HS-5 (cell line): ENCODE results near the gene LTBP1.
A peak's percentile ranks its signal among the peaks of the same experiment; 100 is the strongest.

ENCODE experiments used
- DNase-seq: peaks from one replicate; pipeline ENCODE4 v3.0.0-alpha.2; 2012; ENCODE audit warnings: low read depth

LTBP1 gene

DNA sequence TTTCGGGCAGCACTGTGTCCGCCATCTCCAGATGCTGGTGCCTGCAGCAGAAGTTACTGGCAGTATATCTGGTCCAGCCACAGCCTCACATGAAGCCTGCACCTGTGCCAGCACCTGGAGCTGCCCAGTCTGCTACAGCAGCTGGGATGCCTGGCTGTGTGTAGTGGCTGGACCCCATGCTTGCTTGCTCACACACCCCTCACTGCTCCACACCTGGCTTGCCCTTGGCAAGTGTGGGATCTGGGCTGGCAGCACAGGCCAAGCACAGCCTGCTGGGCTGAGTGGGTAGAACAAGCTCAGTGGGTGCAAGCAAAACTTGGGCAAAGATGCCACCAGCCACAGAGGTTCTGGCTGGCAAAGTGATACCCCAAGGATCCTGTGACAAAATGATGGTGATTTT is 320.3 kb downstream of the LTBP1 start:
- no peak for DNase-seq

DNA sequence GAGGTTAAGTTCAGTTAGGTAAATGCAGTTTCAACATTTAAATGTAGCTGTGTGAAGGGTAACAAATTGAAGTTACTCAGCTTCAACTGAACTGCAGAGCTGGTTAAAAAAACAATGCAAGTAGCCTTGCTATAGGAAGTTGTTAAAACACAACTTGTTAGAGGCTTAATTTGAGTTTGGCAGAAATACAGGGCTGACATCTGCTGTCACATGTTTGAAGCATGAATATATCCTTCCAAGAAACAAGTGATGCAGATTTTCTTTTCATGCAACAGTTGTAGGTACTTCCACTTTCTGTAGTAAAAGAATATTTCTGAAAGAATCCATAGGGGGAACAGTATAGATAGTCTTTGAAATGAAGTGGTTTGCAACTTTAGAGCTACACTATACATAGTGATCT is 321.0 kb downstream of the LTBP1 start:
- DNase-seq: no peak

DNA sequence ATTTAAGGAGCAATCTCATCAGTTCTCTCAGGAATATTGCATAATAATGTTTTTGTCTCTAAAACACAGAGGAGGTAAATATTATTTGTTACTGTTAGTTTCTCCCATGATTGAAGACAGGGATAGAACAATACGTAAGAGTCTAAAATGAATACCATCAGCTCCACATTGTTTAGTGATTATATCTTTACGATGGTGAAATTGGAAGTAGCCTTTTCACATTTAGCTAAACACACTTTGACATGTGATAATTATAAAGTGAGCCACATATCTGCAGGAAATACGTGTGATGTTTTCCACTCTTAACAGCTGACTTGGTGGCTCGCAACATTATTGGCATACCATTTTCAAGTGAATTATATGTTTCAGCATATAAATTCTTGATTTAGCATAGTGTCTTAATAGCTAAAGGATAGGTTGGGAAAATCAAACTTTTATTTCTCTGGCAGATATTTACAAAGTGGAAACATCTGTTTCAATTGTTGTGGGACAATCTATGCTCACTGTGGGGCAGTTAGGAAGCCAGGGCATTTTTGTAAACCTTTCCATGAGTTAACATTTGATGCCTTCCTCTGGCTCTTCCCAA is 321.6 kb downstream of the LTBP1 start:
- no peak for DNase-seq

DNA sequence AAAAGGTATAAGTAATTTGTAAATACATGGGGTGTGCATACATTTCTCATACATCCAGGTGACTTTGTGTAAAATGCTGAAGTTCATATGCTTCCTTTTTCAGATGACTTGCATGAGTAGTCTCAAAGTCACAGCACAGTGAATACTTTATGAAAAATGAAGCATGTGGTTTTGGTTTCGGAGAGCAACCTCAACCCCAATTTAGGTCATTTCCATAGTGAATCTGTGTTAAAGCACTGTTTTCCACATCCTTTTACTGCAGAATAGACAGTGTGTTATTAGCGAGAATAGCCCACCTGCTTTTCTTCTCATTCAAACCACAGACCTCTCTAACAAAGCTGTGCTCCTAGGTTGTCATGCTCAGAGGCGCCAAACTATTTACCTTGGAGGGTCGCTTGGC is 325.2 kb downstream of the LTBP1 start:
- no peak for DNase-seq

DNA sequence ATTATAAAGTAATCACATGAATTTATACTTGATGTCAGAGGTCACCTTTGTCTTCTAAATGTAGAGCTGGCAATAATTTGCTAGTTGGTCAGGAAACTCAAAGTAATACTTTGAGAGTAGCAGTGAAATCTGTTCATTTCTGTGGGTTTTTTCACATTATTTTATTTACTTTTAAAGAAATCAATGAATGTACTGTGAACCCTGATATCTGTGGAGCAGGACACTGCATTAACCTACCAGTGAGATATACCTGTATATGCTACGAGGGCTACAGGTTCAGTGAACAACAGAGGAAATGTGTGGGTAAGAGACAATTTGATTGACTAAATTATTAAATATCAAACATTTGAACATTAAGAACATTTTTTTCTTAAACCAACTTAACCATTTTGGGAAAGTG is 326.7 kb downstream of the LTBP1 start:
- no peak for DNase-seq

DNA sequence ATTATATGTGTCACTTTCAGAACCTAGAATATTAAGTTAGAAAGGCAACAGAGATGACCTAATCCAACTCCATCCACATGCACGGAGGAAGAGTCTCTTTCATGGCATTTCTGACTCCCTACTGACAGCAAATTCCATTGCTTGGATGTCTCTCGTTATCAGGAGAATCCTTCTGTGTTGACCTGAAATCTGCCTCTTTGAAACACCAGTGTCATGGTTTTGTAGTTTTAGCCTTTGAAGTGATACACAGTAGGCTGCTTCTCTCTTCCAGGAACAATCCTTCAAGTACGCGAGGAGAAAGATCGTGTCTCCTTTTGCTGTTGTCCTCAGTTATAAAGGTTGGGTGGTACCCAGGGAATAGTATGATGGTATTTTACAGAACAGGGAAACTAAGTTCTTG is 327.8 kb downstream of the LTBP1 start:
- no peak for DNase-seq

DNA sequence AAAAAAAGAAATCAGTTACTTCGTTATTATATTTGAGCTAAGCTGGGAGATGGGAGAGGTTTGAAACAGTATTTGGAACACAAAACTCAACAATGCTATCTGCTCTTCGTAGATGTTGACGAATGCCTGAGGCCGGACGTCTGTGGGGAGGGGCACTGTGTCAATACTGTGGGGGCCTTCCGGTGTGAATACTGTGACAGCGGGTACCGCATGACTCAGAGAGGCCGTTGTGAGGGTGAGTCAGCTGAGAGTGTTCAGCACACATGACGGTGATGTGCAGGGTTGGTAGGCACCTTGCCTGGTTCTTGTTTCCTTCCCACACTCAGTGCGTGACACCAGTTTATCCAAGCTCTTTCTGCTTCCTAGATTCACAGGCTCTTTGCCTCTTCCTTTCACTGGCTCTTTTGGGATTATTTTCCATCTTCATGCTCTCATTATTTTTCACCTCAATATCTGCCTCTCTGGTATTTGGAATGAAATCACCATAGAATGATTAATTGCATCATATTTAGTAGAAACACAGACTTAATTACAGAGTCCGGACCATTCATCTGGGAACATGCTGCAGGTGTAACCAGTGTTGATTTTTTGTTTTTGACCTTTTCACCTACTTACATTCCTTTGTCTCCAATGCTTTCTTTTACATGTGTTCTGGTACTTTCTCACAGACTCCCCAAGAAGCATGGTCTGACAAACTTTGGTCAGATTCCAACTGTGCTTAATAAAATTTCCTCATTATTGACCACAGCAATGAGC is 329.1 kb downstream of the LTBP1 start:
- DNase-seq: peak; percentile 73

DNA sequence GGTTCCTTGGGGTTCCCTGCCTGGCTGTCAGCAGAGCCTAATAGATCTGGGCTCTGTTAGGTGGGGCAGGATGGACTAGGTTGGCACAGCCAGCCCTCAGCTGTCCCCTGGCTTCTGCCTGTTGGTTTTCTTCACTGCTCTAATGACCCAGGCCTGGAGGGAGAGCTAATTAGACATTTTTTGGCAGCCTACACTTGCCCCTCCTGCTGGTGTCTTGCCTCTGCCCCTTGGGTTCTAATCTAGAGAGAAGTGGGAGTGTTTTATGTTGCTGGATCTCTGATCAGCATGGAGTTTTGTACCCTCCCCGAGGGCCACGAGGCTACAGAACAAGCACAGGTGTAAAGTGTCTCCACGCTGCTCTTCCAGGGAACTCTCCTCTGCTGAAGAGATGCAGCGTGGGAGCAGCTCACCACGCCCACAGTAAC is 330.3 kb downstream of the LTBP1 start:
- no peak for DNase-seq

DNA sequence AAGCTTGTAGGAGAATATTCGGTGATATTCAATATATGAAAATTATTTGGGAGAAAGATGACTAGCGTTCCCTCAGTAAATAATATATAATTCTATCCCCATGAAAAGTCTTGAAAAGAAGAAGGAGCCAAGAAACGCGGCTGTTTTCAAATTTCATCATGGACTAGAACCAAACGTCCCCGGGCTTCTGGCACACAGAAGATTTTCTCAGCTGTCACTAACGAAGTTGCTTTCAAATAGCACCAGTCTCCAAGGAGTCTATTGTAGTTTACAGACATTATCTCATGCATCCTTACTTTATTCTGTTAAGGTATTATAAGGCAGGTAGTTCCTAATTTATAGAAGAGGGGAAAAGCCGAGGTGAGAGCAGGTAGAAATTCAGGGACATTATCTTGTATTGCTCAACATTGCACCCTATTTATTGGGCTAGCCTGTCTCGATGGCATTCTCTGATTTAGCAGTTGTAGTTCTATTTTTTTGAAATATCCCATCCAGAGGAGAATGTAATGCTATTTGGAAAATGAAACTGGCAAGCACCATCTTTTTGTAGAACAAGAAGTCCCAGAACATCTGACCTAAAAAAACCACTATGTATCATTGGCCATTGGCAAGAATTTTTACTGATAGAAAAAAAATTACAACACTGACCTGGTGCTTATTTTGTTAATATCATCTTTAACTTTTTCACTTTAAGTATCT is 331.6 kb downstream of the LTBP1 start:
- DNase-seq: no peak

DNA sequence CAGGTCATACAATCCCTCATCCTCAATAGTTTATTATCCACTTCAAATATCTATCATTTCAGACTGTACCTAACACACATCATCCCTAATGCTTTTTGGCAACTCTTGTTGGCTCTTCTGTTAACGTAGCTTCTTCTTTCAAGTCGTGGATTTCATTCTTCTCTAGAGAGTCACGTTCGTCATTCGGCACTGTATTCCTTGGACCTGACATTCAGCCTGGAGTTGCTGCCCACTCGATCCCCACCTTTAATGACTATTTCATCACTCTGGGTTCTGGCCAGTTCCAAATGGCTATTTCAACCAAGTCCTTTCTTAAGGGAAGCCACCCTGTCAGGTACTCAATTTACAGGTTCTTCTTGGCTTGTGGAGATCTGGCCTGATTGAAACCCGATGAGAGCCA is 337.5 kb downstream of the LTBP1 start:
- DNase-seq: no peak

DNA sequence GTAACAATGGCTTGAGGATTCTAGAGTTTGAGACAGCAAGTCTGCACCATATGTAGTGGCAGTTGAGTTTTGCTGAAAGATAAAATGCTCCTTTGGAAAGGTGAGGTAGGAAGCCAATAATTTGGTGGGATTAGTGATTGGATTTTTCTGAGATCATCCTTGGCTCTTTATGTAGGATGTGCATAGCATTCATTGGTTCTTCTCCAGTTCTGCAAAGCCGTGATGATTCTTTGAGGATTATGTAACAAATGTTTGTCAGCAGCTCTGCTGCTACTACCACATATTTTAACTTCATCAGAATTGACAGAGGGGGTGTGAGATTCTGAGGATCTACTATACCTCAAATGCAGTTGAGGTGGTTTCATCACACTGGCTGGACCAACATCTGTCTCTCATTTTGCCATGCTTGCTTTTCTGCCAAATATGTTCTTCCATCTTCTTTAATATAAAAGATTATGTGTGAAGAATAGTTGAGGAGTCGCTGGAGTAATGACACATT is 340.8 kb downstream of the LTBP1 start:
- DNase-seq: no peak

DNA sequence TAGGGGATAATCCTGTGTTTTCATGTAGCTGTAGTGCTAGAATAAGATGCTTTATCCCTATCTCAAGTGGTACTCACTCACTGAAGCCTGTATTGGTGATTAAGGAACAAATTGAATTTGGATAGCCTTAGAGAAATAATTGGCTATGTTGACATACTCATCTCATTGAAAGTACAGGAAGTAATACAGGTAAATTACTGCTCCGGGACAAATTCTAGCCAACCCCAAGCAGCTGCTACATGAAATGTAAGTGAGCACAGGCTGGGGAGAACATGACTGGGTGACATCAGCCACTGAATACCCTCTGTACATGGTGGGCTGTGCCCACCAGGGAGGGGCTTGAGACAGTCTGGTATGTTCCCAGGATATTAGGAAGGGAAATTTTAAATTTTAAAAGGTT is 341.3 kb downstream of the LTBP1 start:
- no peak for DNase-seq

DNA sequence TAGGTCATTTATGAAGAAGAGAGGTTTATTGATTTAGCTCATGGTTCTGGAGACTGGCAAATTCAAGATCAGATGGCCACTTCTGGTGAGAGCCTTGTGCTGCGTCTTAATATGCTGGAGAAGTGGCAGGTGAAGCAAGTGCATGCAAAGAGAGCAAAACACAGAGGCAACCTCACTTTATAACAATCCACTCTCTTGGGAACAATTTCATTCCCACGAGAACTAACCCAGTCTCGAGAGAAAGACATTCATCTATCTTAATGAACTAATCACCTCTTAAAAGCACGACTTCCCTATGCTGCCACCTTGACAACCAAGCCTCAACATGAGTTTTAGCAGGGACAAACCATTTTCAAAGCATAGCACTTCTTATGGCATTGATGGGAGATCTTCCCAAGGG is 343.2 kb downstream of the LTBP1 start:
- no peak for DNase-seq

DNA sequence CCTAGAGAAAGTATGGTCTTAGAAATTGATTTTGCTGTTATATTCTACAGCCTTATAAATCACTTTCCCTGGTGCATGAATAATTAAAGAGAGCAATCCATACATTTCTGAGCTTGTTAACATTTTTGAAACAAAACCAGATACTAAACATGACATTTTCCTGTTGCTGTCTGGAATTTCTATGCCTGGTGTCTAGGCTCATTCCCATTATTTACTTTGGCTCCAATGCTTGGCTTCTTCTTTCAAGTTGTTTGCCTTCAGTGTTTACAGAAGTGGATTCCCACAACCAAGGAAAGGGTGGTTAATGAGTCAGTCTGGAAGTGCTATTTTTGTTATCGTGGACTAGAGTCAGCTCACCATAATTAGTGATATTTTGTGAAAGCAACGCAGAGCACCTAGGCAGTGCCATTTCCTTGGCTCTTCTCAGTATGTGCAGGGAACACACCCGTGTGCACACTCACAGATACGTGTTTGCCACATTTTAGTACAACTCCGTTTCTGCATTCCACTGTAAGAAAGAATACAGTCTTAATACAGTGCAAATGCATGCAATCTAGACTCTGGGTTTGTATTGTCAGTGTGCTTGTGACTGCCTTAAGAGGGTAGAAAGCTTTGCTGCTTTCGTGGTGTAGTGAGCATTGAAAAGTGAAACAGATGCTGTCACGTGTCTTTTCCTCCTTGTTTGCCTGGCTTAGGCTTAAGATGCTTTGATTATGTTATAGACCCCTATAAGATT is 344.7 kb downstream of the LTBP1 start:
- no peak for DNase-seq

DNA sequence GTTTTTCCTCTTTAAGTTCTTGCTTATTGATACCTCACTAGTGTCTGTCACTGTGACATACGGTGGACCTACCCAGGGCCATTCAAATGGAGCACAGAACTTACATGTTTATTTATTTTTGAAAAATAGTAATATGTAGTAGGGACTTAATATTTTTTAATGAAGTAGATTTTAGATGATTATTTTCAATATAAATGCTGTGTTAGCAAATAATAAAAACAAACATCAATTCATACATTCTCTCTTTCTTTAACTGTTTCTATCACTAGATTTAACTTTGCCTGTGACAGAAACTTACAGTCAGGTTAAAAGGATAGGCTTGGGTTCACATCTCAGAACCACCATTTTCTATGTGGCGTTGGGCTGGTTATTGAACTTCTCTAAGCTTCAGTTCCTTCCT is 345.3 kb downstream of the LTBP1 start:
- no peak for DNase-seq

DNA sequence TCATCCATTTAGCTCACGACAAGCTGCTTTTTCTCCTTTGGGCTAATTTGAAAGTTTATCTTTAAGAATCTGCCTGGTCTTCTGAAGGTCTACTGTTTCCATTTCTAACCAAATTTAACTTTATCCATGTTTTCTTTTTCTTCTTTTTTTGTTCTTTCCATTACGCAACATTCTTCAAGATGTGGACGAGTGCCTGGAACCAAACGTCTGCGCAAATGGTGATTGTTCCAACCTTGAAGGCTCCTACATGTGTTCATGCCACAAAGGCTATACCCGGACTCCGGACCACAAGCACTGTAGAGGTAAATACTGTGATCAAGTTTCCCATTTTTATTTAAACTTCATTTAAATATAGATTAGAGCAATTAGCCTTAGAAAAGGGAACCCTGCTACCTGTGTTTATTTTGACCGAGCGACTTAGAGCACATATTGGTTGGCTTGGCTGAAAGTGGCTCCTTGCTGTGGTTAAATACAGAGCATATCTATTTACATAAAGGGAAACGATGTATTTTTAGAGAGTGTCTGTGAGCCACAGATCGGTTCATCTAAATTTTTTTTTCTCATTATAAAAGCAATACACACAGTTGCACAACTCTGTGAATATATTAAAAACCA is 346.3 kb downstream of the LTBP1 start:
- DNase-seq: no peak

DNA sequence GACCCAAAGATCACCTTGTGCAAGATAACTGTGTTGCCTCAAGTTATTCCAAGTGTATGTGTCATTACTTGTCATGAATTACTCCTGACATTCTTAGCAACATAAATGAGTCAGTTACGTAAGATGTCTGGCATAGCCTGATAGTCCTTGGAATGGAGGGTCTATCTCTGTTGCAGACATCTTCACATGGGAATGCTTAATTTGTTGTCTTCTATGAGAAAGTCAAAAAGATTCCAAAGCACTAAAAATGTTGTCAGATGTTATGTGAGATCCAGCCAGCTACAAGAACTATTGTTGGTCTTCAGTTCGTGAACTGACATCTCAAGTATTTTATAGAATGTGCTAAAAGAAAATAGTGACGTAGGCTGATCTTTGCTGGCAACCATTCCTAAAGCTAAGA is 351.5 kb downstream of the LTBP1 start:
- DNase-seq: no peak

DNA sequence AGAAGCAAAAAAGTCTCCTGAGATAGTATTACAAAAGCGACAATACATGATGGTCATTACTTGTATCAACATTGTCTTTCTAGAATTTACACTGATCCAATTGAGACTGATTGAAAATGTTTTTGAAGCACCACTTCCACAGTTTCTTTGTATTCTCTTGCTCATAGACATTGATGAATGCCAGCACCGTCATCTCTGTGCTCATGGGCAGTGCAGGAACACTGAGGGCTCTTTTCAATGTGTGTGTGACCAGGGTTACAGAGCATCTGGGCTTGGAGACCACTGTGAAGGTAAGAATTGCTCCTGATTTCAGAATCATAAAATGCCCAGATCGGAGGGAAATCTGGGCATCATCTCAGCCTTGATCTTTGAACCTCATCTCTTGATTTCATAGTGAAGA is 354.6 kb downstream of the LTBP1 start:
- DNase-seq: no peak

DNA sequence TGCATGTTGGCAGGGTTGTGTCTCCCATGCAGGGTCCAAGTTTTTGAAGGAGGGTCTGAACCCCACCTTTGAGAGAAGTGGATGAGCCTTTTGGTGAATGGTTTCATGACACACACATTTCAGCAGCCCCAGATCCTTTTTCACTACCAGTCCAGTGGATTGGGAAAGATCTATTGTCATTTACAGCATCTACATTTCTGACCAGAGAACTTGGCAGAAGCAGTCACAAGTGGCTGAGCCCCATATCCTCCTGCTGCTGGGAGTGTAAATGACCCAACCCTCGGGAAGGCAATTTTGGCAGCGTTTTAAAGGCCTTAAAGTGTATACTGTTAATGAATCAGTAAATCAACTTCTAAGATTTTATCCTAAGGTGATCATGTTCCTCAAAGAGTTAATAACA is 355.6 kb downstream of the LTBP1 start:
- no peak for DNase-seq

DNA sequence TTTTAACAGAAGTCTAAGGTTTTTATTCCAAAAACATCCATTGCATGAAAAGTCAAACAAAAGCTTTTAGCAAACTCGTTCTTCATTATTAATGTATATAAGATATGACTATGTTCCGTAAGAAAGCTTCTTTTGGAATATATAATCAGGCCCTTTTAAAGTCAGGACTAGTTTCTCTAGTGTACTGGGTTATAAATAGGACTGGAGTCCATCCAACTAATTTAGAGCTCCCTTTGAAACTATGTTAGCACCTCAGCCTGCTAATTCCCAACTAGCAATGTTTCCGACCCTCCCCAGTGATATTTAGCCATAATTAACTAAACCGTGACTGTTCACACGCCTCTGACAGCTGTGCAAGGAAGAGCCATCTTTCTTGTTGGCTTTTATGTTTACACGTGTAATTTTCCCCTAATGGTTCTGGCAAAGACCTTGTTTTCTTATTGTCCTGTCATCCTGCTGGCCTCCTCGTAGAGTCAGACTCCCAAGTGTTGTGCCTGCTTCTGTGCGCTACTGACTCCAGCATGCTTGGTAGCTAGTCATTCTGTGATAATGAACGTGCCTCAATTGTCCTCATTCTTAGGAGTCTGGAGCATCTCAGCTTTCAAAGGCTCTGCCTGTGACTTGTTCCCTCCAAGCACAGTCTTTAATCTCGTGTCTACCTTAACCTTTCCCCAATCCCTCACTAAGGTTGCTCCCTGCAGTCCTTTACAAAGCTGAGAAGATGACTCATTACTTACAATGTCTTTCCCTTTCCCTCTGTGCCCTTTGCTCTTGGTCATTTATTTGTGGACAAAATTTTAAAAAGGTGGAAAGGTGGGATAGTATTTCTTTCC is 357.5 kb downstream of the LTBP1 start:
- DNase-seq: no peak

DNA sequence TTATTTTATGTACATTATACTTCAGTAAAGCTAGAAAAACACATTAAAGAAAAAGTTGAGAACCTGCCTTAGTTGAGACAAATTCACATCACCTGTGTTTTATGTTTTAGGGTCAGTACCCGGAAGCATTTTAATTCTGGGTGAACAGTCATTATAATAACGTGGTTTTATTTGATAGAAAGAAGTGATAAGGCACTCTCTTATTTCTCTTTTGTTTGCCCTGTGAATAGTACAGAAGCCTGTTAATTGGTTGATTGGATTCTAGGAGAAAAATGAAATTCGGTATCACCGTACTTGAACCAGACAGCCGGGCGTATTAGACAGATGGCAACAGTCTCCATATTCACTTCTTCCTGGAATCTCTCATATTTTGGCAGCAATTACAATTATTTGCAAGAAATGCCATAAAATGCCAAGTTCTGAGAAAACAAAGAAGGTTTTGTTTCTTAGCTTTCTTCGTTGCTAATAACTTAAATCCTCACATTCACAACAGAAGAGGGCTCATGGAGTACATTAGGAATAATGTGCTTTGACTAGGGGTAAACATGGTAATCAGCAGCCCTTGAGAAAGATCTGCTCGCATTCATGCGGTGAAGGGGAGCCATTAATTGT is 361.0 kb downstream of the LTBP1 start:
- no peak for DNase-seq
